Measurements from ENCODE around the gene CDH23. TPM values are rescaled to one million over a fixed set of nuclear protein-coding genes. Genes with fewer than 3 reads are reported as not detected.

CDH23 gene
- total and polyA plus RNA-seq, 10 of the 15 experiments (the other 5 are each of a cell fraction or from before 2014, with no cell fraction given), result 0.09 to 0.40 (median 0.15) TPM; not detected in 1

DNA sequence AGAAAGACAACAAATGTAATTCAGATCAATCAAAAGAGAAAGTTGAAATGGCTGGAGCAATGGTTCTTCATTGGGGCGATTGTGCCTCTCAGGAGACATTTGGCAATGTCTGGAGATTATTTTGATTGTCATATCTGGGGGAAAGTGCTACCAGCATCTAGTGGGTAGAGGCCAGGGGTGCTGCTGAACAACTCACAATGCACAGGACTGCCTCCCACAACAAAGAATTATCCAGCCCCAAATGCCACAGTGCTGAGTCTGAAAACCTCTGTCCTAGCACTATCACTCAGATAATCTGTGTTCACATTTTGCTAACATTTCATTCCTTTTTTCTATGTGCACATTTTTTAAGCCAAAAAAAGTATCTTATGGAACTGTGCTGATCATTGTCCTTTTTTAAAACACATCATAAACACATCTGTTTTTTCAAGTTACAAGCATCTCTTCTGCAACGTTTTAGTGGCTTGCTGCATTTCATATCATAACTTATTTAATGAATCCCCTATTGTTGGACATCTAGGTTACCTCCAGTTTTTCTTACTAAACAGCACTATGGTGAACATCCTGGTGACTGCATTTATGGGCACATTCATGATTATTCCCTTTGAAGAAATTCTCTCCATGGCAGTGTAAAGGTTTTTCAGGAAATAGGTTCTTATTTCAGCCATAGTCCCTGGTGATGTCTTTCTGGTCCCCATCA lies 208.7 kb downstream of the CDH23 start:
- SMC1A ChIA-PET (ENCODE audit: uncharacterized antibody, unreplicated experiment), result no interaction called here
- RAD21 ChIA-PET (ENCODE audit: unreplicated experiment), result no interaction called here
- FAIRE-seq (no peak), ATAC-seq (no peak), DNase-seq (ENCODE audit: low read depth, low spot score) (no peak)
- no peaks in the 10 kb centered on the region; a peak in 1 of 4 replicates for H3K27me3 ChIP-seq (replicated peaks in 1 of 2; ENCODE audit: control insufficient read depth in 2 of 2, insufficient read depth in 2 of 2, low read length in 1 of 2)
- no peaks in the 10 kb centered on the region for H3K4me1 ChIP-seq (ENCODE audit: control insufficient read depth, insufficient read depth, low read length)
- H2AFZ ChIP-seq (ENCODE audit: control insufficient read depth, low read depth, low read length), result no peak overlapping the region
- H3K27ac ChIP-seq (ENCODE audit: control insufficient read depth, insufficient read depth), result no peak overlapping the region
- H3K9ac ChIP-seq (ENCODE audit: control insufficient read depth, insufficient read depth, low read length), result no peak overlapping the region
- intact Hi-C loops (cut with micrococcal nuclease; ENCODE audit: unreplicated experiment) (no loop called here), in situ Hi-C loops (cut with MboI) (no loop called here)
- WGBS (ENCODE audit: insufficient coverage, insufficient replicate concordance, low lambda C conversion rate, missing lambda C conversion rate), result 17% methylated on average over 2 of the region's 2 CpGs
- POLR2A ChIA-PET, result no interaction called here
- CTCF ChIA-PET, result no interaction called here
- no peak overlapping the region for H3K4me2 ChIP-seq (ENCODE audit: control insufficient read depth, insufficient read depth)
- TF ChIP-seq JUNB (IDR thresholded peaks at IDR 0.05), result no peak
- no peak for TF ChIP-seq ESRRA (IDR thresholded peaks at IDR 0.05; ENCODE audit: low read length)
- no peak for TF ChIP-seq TCF12 (IDR thresholded peaks at IDR 0.05; ENCODE audit: low read depth, low read length)
- TF ChIP-seq IRF3 (IDR thresholded peaks at IDR 0.05), result no peak
- TF ChIP-seq SPI1 (IDR thresholded peaks at IDR 0.05; ENCODE audit: borderline replicate concordance, insufficient read depth, low read depth, low read length), result no peak
- no peaks in the 10 kb centered on the region for H3K9me3 ChIP-seq (replicated peaks; ENCODE audit: control insufficient read depth, insufficient read depth, low read length)
- no peaks in the 10 kb centered on the region for H4K20me1 ChIP-seq (ENCODE audit: control insufficient read depth, insufficient read depth)
- no TSS peak for BruUV-seq (replicated peaks)
- no peaks in the 10 kb centered on the region for H3K79me2 ChIP-seq (ENCODE audit: control insufficient read depth, insufficient read depth, low read length)
- no peak overlapping the region for H3K4me3 ChIP-seq
- no peaks in the 10 kb centered on the region for H3K36me3 ChIP-seq (ENCODE audit: control insufficient read depth in 2 of 2, insufficient read depth in 2 of 2, low read length in 1 of 2)

Data from GM12878 (cell line).